Activated naive CD4-positive, alpha-beta T cell treated with anti-CD3 and anti-CD28 coated beads, Interleukin-2, amount 50 U/mL, for 72 hours (primary cell): Measurements from ENCODE around the gene TMEFF1. TPM values are rescaled to one million over a fixed set of nuclear protein-coding genes. Genes with fewer than 3 reads are reported as not detected.
A peak's percentile ranks its signal among the peaks of the same experiment; 100 is the strongest.

Source experiments
- ATAC-seq, 2 donors: fragments of 150-1000 bp; cut with Tn5 transposase; 2 replicates each; pipeline ENCODE4 v1.10.0; 2021; ENCODE audit warnings: mild to moderate bottlenecking in 2 of 2, moderate library complexity in 2 of 2
- DNase-seq, 2 donors: peaks; one replicate each; pipeline ENCODE4 v3.0.0; 2021 to 2022; ENCODE audit warnings: low spot score in 2 of 2
- H3K27ac Mint-ChIP-seq, 2 donors: one replicate each; pipeline ENCODE4 v1.8.0; 2022; ENCODE audit warnings: mild to moderate bottlenecking in 2 of 2, mixed read lengths in 2 of 2
- H3K36me3 Mint-ChIP-seq, 2 donors: one replicate each; pipeline ENCODE4 v1.8.0; 2022; ENCODE audit warnings: mixed read lengths in 2 of 2
- H3K9me3 Mint-ChIP-seq, 2 donors: one replicate each; pipeline ENCODE4 v1.8.0; 2022; ENCODE audit warnings: mixed read lengths in 2 of 2
- total RNA-seq, 2 donors: library from RNA; stranded (reverse); gene quantifications; one replicate each; pipeline ENCODE4 v1.2.3, GENCODE V29; 2022

The TMEFF1 gene
- total RNA-seq, 2 donors from 2014 or later: 0.89 to 0.91 TPM

DNA sequence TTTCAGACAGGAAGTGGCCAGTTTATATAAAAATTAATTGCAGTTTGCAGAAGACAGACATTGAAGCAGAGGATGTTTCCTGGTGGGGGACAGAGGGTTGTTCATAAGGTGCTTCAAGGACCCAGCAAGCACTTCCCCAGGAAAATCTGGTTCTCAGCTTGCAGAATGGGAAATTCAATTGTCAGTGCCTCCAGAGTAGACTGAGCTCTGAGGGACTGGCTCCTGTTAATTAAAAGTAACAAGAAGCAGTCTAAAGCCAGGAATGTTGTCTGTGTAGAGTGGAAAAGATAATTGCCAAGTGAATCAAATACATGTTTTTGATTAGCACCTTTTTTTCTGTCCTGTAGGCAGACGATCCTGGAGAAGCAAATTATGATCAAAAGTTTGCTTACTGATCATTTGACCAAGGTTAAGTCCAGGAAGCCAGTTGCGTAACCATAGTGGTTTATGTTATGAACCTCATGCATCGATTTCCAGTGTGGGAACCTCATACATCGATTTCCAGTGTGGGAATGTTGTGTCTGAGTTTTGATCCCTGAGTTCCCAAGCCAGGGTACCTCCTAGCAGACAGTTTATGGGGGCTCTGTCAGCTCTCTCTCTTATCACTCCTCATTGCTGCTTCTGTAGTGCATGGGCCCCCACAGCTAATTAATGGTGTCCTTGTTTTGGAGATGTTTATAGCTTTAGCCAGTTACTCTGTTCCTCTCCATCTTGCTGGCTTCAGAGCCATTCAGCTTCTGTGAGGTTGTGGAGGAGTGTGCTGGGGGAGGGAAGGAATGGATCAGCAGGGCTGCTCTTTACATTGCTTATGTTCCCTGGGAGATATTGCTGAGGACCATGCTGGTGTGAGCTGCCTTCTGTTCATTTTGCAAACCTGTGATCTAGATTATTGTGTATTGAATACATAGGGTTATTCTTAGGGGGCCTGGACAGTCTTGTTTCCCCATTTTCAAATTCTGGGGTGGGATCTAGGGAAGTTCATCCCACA lies 28.9 kb upstream of the TMEFF1 start:
- Mint-ChIP-seq H3K27ac (no peak overlapping the region), H3K36me3 (peaks cover 9 to 14% of the 10 kb centered on the region in 2 donors), H3K9me3 (no peaks in the 10 kb centered on the region)
- no peak for ATAC-seq
- DNase-seq: no peak

GRCh38 chr9:100445161-100445902 lies 27.6 kb upstream of the TMEFF1 start:
- peaks cover 9 to 14% of the 10 kb centered on the region in 2 donors for H3K36me3 Mint-ChIP-seq
- no peak overlapping the region for H3K27ac Mint-ChIP-seq
- ATAC-seq (no peak), DNase-seq (no peak)
- no peaks in the 10 kb centered on the region for H3K9me3 Mint-ChIP-seq

GRCh38 chr9:100445903-100446549 lies 26.9 kb upstream of the TMEFF1 start:
- ATAC-seq (no peak), DNase-seq (no peak)
- Mint-ChIP-seq H3K9me3 (no peaks in the 10 kb centered on the region), H3K36me3 (peaks cover 13 to 14% of the 10 kb centered on the region in 2 donors), H3K27ac (no peak overlapping the region)

DNA sequence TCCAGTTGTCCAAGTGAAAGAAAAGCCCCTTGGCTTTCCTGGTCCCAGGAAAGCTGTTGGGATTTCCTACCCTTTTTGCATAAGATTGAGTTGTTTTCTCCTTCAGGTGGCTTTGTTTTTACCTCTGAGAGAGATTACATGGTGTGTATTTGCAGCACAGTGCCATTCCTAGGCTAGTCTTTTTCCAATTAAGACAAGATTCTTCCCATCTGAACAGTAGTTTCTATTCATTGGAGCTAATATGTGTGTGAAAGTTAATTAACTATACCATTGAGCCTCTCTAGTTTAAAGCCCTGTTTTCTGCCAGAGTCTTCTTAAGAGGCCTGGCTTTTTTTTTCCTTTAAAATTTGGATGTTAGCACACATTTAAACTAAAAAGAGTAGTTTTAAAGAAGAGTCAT lies 25.9 kb upstream of the TMEFF1 start:
- ATAC-seq (no peak), DNase-seq (no peak)
- H3K9me3 Mint-ChIP-seq: no peaks in the 10 kb centered on the region
- H3K27ac Mint-ChIP-seq: no peak overlapping the region
- peaks cover 13 to 18% of the 10 kb centered on the region in 2 donors for H3K36me3 Mint-ChIP-seq

GRCh38 chr9:100448266-100448665 lies 24.7 kb upstream of the TMEFF1 start:
- no peak for ATAC-seq
- Mint-ChIP-seq H3K9me3 (no peaks in the 10 kb centered on the region), H3K36me3 (peaks cover 12 to 20% of the 10 kb centered on the region in 2 donors), H3K27ac (peak overlapping the region in 1 of 2 donors; percentile 87)
- DNase-seq: no peak

DNA sequence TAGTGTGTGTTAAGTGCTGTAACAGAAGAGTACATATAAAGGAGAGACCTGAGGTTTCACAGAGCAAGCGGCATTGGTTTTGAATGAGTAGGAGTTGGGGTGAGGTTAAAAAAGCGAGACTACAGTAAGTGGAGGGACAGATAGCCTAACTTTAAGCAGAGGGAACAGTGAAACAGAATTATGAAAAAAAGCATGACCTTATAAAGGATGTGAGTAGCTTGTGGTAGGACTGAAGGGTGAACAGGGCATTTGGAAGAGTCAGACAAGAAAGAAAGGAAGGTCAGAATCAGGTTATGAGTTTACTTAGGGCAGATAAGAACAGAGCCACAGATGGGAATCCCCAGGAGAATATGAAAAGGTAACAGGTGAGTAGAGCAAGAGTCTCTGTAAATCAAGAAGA lies 23.5 kb upstream of the TMEFF1 start:
- Mint-ChIP-seq H3K9me3 (no peaks in the 10 kb centered on the region), H3K36me3 (peaks cover 12 to 20% of the 10 kb centered on the region in 2 donors), H3K27ac (peak overlapping the region in 1 of 2 donors; percentile 2)
- no peak for DNase-seq
- peak; percentile 67 to 88 for ATAC-seq

DNA sequence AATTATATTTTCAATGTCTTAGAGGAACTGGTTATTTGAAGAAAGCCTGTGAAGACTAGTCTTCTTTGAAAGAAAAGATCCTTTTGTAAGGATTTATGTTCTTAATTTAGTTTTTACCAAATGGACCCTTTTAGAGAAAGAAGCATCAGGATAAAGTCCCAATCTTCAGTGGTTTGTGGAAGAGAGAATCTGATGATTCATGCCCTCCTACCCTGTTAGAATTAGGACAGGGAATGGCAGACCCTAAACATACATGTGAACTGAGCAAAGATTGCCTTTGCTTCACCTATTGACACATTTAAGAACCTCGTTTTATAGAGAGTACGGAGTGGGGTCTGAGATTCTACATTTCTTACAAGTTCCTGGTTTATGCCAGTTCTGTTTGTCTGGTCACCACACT lies 20.1 kb upstream of the TMEFF1 start:
- Mint-ChIP-seq H3K27ac (no peak overlapping the region), H3K9me3 (no peaks in the 10 kb centered on the region), H3K36me3 (peaks cover 6 to 8% of the 10 kb centered on the region in 2 donors)
- no peak for ATAC-seq
- no peak for DNase-seq

DNA sequence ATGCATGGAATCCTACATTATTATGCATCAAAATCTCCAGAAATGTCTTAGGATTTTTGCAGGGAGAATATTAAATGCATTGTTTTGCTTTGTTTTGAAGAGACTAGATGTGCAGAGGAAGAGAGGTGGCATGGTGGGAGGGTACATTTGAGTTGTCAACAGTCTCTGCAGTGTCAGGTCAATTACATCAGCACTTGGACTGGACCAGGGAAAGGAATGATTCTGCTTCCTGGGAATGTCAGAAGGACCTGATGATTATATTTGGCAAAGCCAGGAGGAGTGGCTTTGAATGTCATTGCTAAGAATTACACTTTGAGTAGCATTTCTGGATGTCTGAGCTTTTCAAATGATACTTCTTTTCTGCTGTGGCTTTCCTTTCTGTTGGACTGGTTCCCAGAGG lies 17.5 kb upstream of the TMEFF1 start:
- ATAC-seq: no peak
- H3K9me3 Mint-ChIP-seq: no peaks in the 10 kb centered on the region
- H3K36me3 Mint-ChIP-seq: peaks cover 6% of the 10 kb centered on the region in 2 donors
- no peak for DNase-seq
- H3K27ac Mint-ChIP-seq: no peak overlapping the region

DNA sequence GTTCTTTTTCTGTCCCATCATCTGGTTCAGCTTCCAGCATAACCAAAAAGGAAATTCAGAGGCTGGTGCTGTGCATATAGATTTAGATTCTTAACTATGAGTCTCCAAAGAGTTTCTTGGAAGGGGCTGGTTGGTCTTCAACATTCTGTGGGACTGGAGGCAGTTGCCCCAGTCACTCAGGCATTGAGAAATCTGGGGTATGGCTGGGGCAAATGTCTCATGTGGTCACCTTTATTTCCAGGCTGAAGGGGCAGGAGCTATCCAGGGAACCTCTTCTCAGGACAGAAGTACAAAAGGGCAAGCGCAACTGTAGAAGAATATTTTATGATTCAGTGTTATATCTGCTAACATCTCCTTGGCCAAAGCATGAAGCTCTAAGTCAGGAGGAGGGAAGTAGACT lies 15.4 kb upstream of the TMEFF1 start:
- Mint-ChIP-seq H3K36me3 (no peaks in the 10 kb centered on the region), H3K27ac (no peak overlapping the region), H3K9me3 (no peaks in the 10 kb centered on the region)
- no peak for DNase-seq
- no peak for ATAC-seq

GRCh38 chr9:100459963-100460362 lies 13.0 kb upstream of the TMEFF1 start:
- DNase-seq: no peak
- Mint-ChIP-seq H3K27ac (no peak overlapping the region), H3K9me3 (no peaks in the 10 kb centered on the region), H3K36me3 (no peaks in the 10 kb centered on the region)
- ATAC-seq: no peak

GRCh38 chr9:100465274-100465673 lies 7.7 kb upstream of the TMEFF1 start:
- no peaks in the 10 kb centered on the region for H3K9me3 Mint-ChIP-seq
- DNase-seq (no peak), ATAC-seq (no peak)
- no peaks in the 10 kb centered on the region for H3K36me3 Mint-ChIP-seq
- no peak overlapping the region for H3K27ac Mint-ChIP-seq

- no peaks in the 10 kb centered on the region for H3K36me3 Mint-ChIP-seq
- no peak overlapping the region for H3K27ac Mint-ChIP-seq
- H3K9me3 Mint-ChIP-seq: no peaks in the 10 kb centered on the region
- ATAC-seq (no peak), DNase-seq (no peak)
Observed at GRCh38 chr9:100465761-100466160, 7.2 kb upstream of the TMEFF1 start.

DNA sequence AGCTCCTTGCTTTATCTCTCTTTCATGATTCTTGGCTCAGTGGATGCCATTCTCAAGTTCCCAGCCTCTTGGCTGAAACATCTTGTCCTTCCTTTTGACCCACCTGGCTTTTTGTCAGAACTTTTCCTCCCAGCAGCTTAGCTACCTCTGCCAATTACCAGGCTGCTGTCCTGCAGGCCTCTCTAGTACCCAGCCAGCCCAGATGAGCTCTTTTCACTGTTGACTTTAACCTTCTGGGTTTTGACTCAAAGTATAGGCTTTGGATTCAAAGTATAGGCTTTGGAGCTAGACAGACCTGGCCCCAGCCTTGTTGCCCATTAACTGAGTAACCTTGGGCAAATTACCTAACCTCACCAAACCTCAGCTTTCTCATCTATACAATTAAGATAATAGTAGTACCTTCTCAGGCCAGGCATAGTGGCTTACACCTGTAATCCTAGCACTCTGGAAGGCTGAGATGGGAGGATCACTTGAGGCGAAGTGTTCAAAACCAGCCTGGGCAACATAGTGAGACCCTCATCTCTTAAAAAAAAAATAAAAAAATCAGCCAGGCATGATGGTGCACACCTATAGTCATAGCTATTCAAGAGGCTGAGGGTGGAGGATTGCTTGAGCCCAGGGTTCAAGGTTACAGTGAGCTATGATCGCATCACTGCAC lies 6.6 kb upstream of the TMEFF1 start:
- no peak overlapping the region for H3K27ac Mint-ChIP-seq

DNA sequence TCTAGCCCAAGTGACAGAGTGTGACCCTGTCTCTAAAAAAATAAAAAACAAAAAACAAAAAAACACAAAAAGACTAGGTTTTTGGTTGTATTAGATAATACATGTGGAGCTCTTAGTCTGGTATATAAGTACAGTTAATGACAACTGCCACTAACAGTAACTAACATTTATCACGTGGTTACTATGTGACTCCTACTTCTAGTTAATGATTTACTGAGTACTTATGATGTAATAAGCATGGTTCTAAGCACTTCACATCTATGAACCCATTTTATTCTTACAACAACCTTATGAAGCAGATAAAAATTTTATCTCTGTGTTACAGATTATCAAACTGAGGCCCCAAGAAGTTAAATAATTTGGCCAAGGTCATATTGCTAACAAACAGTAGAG lies 6.1 kb upstream of the TMEFF1 start:
- no peak for DNase-seq
- H3K36me3 Mint-ChIP-seq: no peaks in the 10 kb centered on the region
- H3K27ac Mint-ChIP-seq: no peak overlapping the region
- no peak for ATAC-seq
- H3K9me3 Mint-ChIP-seq: no peaks in the 10 kb centered on the region

More for the DNA sequence above, 6.6 kb upstream of the TMEFF1 start:
- DNase-seq: no peak
- no peak for ATAC-seq
- H3K9me3 Mint-ChIP-seq: no peaks in the 10 kb centered on the region
- no peaks in the 10 kb centered on the region for H3K36me3 Mint-ChIP-seq

DNA sequence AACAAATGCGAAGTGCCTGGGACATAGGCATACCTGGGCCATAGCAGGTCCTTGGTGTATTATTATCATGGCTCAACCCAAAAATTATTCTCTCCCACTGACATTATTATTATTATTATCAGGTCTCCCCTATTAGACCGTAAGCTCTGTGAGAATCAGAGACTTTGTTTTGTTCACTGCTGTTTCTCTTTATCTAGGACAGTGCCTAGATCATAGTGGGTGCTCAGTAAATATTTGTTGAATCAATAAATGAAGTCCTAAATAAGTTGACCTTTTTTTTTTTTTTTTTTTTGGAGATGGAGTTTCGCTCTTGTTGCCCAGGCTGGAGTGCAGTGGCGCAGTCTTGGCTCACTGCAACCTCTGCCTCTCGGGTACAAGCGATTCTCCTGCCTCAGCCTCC lies 4.9 kb upstream of the TMEFF1 start:
- no peak for ATAC-seq
- no peak for DNase-seq
- no peak overlapping the region for H3K27ac Mint-ChIP-seq
- H3K36me3 Mint-ChIP-seq: no peaks in the 10 kb centered on the region
- H3K9me3 Mint-ChIP-seq: no peaks in the 10 kb centered on the region

DNA sequence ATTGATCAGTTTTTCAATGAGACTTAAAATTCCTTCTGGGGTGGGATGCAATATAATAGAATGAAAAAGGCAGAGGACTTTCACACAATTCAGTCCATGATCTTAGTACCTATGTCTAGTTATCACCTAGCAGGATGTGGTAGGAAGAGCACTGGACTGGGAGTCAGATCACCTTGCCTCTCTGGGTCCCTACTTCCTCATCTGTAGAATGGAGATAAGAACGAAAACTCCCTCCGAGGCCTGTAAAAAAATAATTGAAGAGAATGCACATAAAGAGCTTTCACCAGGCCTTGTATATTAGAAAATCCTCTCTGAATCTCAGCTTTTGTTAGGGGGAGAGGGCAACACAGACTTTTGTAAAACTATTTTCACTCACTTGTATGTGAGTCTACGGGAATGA lies 681 bp upstream of the TMEFF1 start:
- Mint-ChIP-seq H3K9me3 (no peaks in the 10 kb centered on the region), H3K36me3 (peaks cover 5 to 6% of the 10 kb centered on the region in 2 donors), H3K27ac (no peak overlapping the region)
- no peak for DNase-seq
- ATAC-seq: no peak
